IMR-90 (cell line): Measurements from ENCODE around the gene MICAL2. TPM values are rescaled to one million over a fixed set of nuclear protein-coding genes. Genes with fewer than 3 reads are reported as not detected.
A peak's percentile ranks its signal among the peaks of the same experiment; 100 is the strongest.

ENCODE experiments used
- ATAC-seq: fragments of 200-7000 bp; cut with Tn5 transposase; 2 replicates; pipeline ENCODE4 v1.9.1; 2020; ENCODE audit warnings: low read depth, mild to moderate bottlenecking, moderate library complexity
- BruUV-seq: library from RNA; stranded (reverse); fragments of 400-500 nt; replicated peaks from 2 replicates; lab custom pipeline; 2021; lab: Mats Ljungman, UMichigan
- CTCF ChIA-PET: fragments of 300-600 bp; formaldehyde crosslinking; extraction: SDS; loops from one replicate; lab custom pipeline; 2021; ENCODE audit warnings: antibody characterized with exemption; lab: Yijun Ruan, JAX
- POLR2A ChIA-PET: fragments of 300-600 bp; sonication (Branson Sonifier 250); formaldehyde crosslinking; loops from one replicate; lab custom pipeline; 2022; ENCODE audit warnings: antibody characterized with exemption; ENCODE audit not compliant: unreplicated experiment; lab: Charles Lee
- DNase-seq: peaks from one replicate; pipeline ENCODE4 v3.0.0; 2013
- H2AFZ ChIP-seq: replicated peaks from 2 replicates; pipeline ENCODE3; 2013; ENCODE audit warnings: low read length, mild to moderate bottlenecking; ENCODE audit not compliant: poor library complexity
- H2AK5ac ChIP-seq: 2 replicates; pipeline ENCODE4 v1.6.1; 2013; ENCODE audit warnings: low read depth, low read length, inconsistent platforms
- H2AK9ac ChIP-seq: replicated peaks from 2 replicates; pipeline ENCODE3; 2013; ENCODE audit warnings: mild to moderate bottlenecking, low read depth, low read length, moderate library complexity; ENCODE audit not compliant: poor library complexity
- H2BK120ac ChIP-seq: 2 replicates; pipeline ENCODE4 v1.6.1; 2013; ENCODE audit warnings: low read depth, low read length, inconsistent platforms
- H2BK15ac ChIP-seq: 3 replicates; pipeline ENCODE4 v1.6.1; 2013; ENCODE audit warnings: low read depth, low read length, inconsistent platforms
- H2BK20ac ChIP-seq: 2 replicates; pipeline ENCODE4 v1.6.1; 2013; ENCODE audit warnings: low read depth, mild to moderate bottlenecking, inconsistent platforms, low read length, moderate library complexity
- H2BK5ac ChIP-seq: 2 replicates; pipeline ENCODE4 v1.6.1; 2013; ENCODE audit warnings: mild to moderate bottlenecking, low read depth, low read length, inconsistent platforms; ENCODE audit not compliant: poor library complexity, severe bottlenecking
- H3K14ac ChIP-seq: replicated peaks from 2 replicates; pipeline ENCODE4 v1.6.1; 2013; ENCODE audit warnings: low read depth, low read length, inconsistent platforms
- H3K18ac ChIP-seq: 2 replicates; pipeline ENCODE4 v1.6.1; 2013; ENCODE audit warnings: low read depth, low read length, control low read depth
- H3K23ac ChIP-seq: 2 replicates; pipeline ENCODE4 v1.6.1; 2013; ENCODE audit warnings: low read depth, low read length, inconsistent platforms
- H3K27ac ChIP-seq: 2 replicates; pipeline ENCODE4 v1.5.1; 2013; ENCODE audit warnings: mild to moderate bottlenecking, control low read depth, low read length; ENCODE audit not compliant: insufficient read depth
- H3K27me3 ChIP-seq: 2 replicates; pipeline ENCODE4 v1.6.1; 2013; ENCODE audit warnings: low read length; ENCODE audit not compliant: control insufficient read depth, insufficient read depth
- H3K36me3 ChIP-seq: 2 replicates; pipeline ENCODE4 v1.6.1; 2013; ENCODE audit warnings: low read length, mixed read lengths; ENCODE audit not compliant: control insufficient read depth, insufficient read depth
- H3K4ac ChIP-seq: 2 replicates; pipeline ENCODE4 v1.6.1; 2013; ENCODE audit warnings: low read depth, low read length, inconsistent platforms
- H3K4me1 ChIP-seq: 2 replicates; pipeline ENCODE4 v1.6.1; 2013; ENCODE audit warnings: low read length, mixed read lengths; ENCODE audit not compliant: control insufficient read depth, insufficient read depth
- H3K4me2 ChIP-seq: 2 replicates; pipeline ENCODE4 v1.6.1; 2013; ENCODE audit warnings: low read depth, mild to moderate bottlenecking, control low read depth, low read length, moderate library complexity
- H3K4me3 ChIP-seq: 2 replicates; pipeline ENCODE4 v1.5.1; 2013; ENCODE audit warnings: low read depth, mild to moderate bottlenecking, control low read depth, low read length, moderate library complexity; ENCODE audit not compliant: insufficient read depth
- H3K56ac ChIP-seq: 2 replicates; pipeline ENCODE4 v1.6.1; 2013; ENCODE audit warnings: low read length, inconsistent platforms; ENCODE audit not compliant: insufficient read depth; ENCODE audit errors: extremely low read depth
- H3K79me1 ChIP-seq, 2 experiments: 2 replicates each; pipeline ENCODE4 v1.6.1; 2013; ENCODE audit warnings: low read length in 2 of 2, inconsistent platforms in 1 of 2, low read depth in 1 of 2
- H3K9ac ChIP-seq: 2 replicates; pipeline ENCODE4 v1.6.1; 2013; ENCODE audit warnings: low read depth, low read length, control low read depth
- H3K9me1 ChIP-seq: 2 replicates; pipeline ENCODE4 v1.6.1; 2013; ENCODE audit warnings: low read length, inconsistent platforms; ENCODE audit not compliant: insufficient read depth
- H3K9me3 ChIP-seq: 2 replicates; pipeline ENCODE4 v1.6.1; 2013; ENCODE audit warnings: low read length; ENCODE audit not compliant: control insufficient read depth, insufficient read depth
- H4K20me1 ChIP-seq: 2 replicates; pipeline ENCODE4 v1.6.1; 2013; ENCODE audit warnings: low read length, inconsistent platforms; ENCODE audit not compliant: insufficient read depth
- H4K5ac ChIP-seq: 2 replicates; pipeline ENCODE4 v1.6.1; 2013; ENCODE audit warnings: mild to moderate bottlenecking, low read depth, low read length, control low read depth
- H4K8ac ChIP-seq, 2 experiments: 2 replicates each; pipeline ENCODE4 v1.6.1; 2013; ENCODE audit warnings: low read depth in 2 of 2, low read length in 2 of 2, control low read depth in 1 of 2, inconsistent platforms in 1 of 2
- H4K91ac ChIP-seq: 2 replicates; pipeline ENCODE4 v1.6.1; 2013; ENCODE audit warnings: low read depth, low read length, inconsistent platforms; ENCODE audit not compliant: insufficient read depth
- ELK1 ChIP-seq: fragments of 150-350 bp; IDR thresholded peaks from 2 replicates; pipeline ENCODE4 v1.6.1; 2016; ENCODE audit warnings: low read depth, mild to moderate bottlenecking, low read length, moderate library complexity, borderline replicate concordance
- MAFK ChIP-seq: IDR thresholded peaks from 2 replicates; pipeline ENCODE4 v1.6.1; 2012; ENCODE audit warnings: low read depth, low read length, improper control_type of control experiment
- MAZ ChIP-seq: IDR thresholded peaks from 2 replicates; pipeline ENCODE4 v1.6.1; 2012; ENCODE audit warnings: low read depth, mild to moderate bottlenecking, low read length, improper control_type of control experiment, moderate library complexity, borderline replicate concordance
- POLR2A ChIP-seq: IDR thresholded peaks from 2 replicates; pipeline ENCODE4 v1.6.1; 2012; ENCODE audit warnings: mild to moderate bottlenecking, low read depth, low read length
- RCOR1 ChIP-seq: IDR thresholded peaks from 2 replicates; pipeline ENCODE4 v1.6.1; 2012; ENCODE audit warnings: mild to moderate bottlenecking, low read length, improper control_type of control experiment; ENCODE audit not compliant: insufficient replicate concordance
- USF2 ChIP-seq: fragments of 150-350 bp; IDR thresholded peaks from 2 replicates; pipeline ENCODE4 v1.6.1; 2017; ENCODE audit warnings: mild to moderate bottlenecking, antibody characterized with exemption, low read length, low read depth
- WGBS, 2 experiments: methylation state at CpG; one replicate each; pipeline versions ENCODE4 v1.1.5 to v1.1.7; 2013; ENCODE audit warnings: missing lambda C conversion rate in 2 of 2; ENCODE audit not compliant: insufficient read length in 1 of 2; ENCODE audit errors: extremely low coverage in 2 of 2; 5-methylcytosine and 5-hydroxymethylcytosine counted together
- dilution Hi-C: fragments of 300-500 bp; cut with HindIII; formaldehyde crosslinking; loops from one replicate; pipeline ENCODE4 v1.14.3; 2018; ENCODE audit warnings: low sequenced_read_pairs; ENCODE audit not compliant: unreplicated experiment
- in situ Hi-C: fragments of 300-500 bp; cut with MboI; formaldehyde crosslinking; loops from 3 replicates; pipeline ENCODE4 v1.14.3; 2019; ENCODE audit warnings: low sequenced_read_pairs, inconsistent platforms, mixed read lengths
- intact Hi-C: fragments of 100-400 bp; cut with micrococcal nuclease; formaldehyde crosslinking; loops from 2 replicates; pipeline ENCODE4 v1.10.0; 2022
- polyA plus RNA-seq, 3 experiments: library from polyadenylated mRNA; depleted of rRNA; stranded (reverse); fragments of >200 nt; gene quantifications; 2 replicates each; pipeline ENCODE4 v1.2.3, GENCODE V29; 2012; ENCODE audit warnings: low replicate concordance in 1 of 3
- total RNA-seq: library from RNA; depleted of rRNA; stranded (reverse); fragments of >200 nt; gene quantifications from 2 replicates; pipeline ENCODE4 v1.2.3, GENCODE V29; 2012

Gene MICAL2
- total and polyA plus RNA-seq, 2 of the 4 experiments (the other 2 are of a cell fraction), result 170 to 336 TPM

DNA sequence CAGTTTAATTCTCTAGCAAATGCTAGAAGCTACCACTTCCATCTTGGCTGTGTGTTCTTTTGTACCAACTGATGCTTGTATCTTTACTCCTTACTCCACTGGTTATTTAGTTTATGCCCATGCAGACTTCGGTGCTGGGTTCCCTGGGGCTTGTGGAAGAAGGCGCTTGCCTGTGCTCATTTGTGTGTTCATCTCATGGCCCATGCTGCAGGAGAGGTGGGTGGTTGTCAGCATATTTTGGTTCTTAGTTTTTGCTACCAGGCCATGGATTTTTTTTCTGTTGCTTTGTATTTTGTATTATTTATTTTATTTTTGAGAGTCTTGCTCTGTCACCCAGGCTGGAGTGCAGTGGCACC lies 22.4 kb downstream of the MICAL2 start:
- WGBS, 2 experiments, result no CpG with 5 or more reads among the region's 2 CpGs
- Histone ChIP-seq H3K4ac (no peak overlapping the region), H3K4me1 (peaks cover 22% of the 10 kb centered on the region), H2AFZ (no peak overlapping the region), H4K91ac (no peak overlapping the region), H3K27me3 (no peaks in the 10 kb centered on the region), H3K14ac (no peak overlapping the region), H2BK20ac (no peak overlapping the region), H3K9ac (no peak overlapping the region), H3K9me1 (peaks cover 59% of the 10 kb centered on the region), H2AK5ac (no peak overlapping the region), H2BK15ac (no peak overlapping the region), H3K9me3 (no peaks in the 10 kb centered on the region), H4K5ac (no peak overlapping the region; the same call in 1 of the 2 replicates), H3K27ac (no peak overlapping the region), H3K79me1 (peaks cover 13 to 93% of the 10 kb centered on the region in 2 experiments), H2AK9ac (no peak overlapping the region), H3K56ac (no peak overlapping the region), H3K4me2 (no peak overlapping the region), H3K36me3 (peaks cover 1% of the 10 kb centered on the region; the same call in 1 of the 2 replicates), H3K23ac (peak overlapping the region; percentile 13; the same call in 1 of the 2 replicates), H2BK5ac (no peak overlapping the region), H4K8ac (0 out of 4 replicates have a peak overlapping the region, but pooled peaks of 1 of the 2 experiments have one; percentile 12), H4K20me1 (peaks cover 74% of the 10 kb centered on the region), H3K4me3 (no peak overlapping the region), H2BK120ac (no peak overlapping the region), H3K18ac (no peak overlapping the region)
- in situ Hi-C loops (no loop called here), intact Hi-C loops (no loop called here), dilution Hi-C loops (no loop called here)
- no TSS peak for BruUV-seq
- no peak for DNase-seq
- ChIA-PET CTCF (no interaction called here), POLR2A (no interaction called here)
- TF ChIP-seq MAZ (no peak), RCOR1 (no peak), USF2 (no peak), POLR2A (no peak), MAFK (no peak), ELK1 (no peak)
- ATAC-seq, result no peak
